Neural cell (in vitro differentiated cells): ENCODE measurements around the gene PPP1R3G.

Experiments
- CTCF ChIP-seq: fragments of 450-650 bp; IDR thresholded peaks from 2 replicates; pipeline ENCODE4 v1.5.1; 2014; ENCODE audit warnings: antibody characterized with exemption, mild to moderate bottlenecking, moderate library complexity; ENCODE audit not compliant: poor library complexity, severe bottlenecking
- EP300 ChIP-seq: fragments of 450-650 bp; conservative IDR thresholded peaks from 2 replicates; pipeline ENCODE4 v1.6.1; 2014; ENCODE audit warnings: antibody characterized with exemption, mild to moderate bottlenecking, moderate library complexity; ENCODE audit not compliant: poor library complexity, severe bottlenecking
- EZH2 ChIP-seq: fragments of 200-600, 300-800 bp; shearing (Covaris generic), sonication (generic); IDR thresholded peaks from 2 replicates; pipeline ENCODE4 v1.6.1; 2014; ENCODE audit warnings: antibody characterized with exemption, low read length, borderline replicate concordance, mild to moderate bottlenecking; ENCODE audit not compliant: insufficient read depth, poor library complexity, severe bottlenecking
- POLR2AphosphoS5 ChIP-seq: IDR thresholded peaks from 2 replicates; pipeline ENCODE4 v1.6.1; 2012
- RAD21 ChIP-seq: fragments of 450-650 bp; conservative IDR thresholded peaks from 2 replicates; pipeline ENCODE4 v1.6.1; 2014; ENCODE audit warnings: antibody characterized with exemption, mild to moderate bottlenecking, moderate library complexity

GRCh38 chr6:5085648-5086293, 630 bp downstream of the PPP1R3G start:
- TF ChIP-seq POLR2AphosphoS5 (no peak), CTCF (no peak), RAD21 (no peak), EP300 (no peak), EZH2 (no peak)
